GM12873 (cell line): ENCODE measurements around the gene P2RX6.

Source experiments
- TF ChIP-seq, protein P1 (sequence below): IDR thresholded peaks from 2 replicates; pipeline ENCODE4 v1.5.1; 2012; ENCODE audit warnings: low read depth, mild to moderate bottlenecking, moderate library complexity, low read length, control low read depth; ENCODE audit not compliant: insufficient read depth; ENCODE audit errors: missing control alignments

P2RX6 gene

DNA sequence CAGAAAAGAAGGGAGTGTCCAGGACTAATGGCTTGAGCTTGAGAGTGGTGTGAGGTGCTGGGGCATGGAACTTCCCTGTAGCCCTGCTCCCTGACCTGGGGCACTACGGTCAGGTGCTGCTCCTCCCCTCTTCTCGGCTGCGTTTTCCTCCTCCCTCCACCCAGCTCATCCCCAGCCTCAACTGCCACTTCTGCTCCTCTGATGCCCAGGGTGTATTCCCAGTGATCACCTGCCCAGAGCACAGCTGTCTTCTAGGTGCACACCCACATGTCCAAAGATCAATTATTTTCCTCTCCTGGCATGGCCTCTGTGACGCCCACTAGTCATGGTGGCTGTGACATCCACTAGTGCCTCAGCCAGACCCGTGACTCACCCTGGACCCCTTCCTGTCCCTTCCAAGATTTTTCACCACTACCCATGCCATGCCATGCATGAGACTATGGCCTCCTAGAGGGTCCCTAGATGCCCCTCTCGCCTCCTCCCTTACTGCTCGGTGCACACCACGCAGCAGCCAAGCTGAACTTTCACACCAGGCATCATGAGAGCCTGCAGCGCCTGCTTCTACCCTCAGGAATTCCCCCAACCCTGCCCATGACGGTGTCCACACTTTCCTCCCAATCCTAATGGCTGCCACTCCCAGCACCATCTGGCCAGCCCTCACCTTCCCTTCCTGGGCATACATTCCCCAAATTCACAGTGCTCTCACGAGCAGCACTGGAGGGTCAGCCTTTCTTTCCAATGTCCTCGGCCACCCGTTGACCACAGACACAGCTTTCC lies 1.9 kb downstream of the P2RX6 start:
- TF ChIP-seq, protein P1, sequence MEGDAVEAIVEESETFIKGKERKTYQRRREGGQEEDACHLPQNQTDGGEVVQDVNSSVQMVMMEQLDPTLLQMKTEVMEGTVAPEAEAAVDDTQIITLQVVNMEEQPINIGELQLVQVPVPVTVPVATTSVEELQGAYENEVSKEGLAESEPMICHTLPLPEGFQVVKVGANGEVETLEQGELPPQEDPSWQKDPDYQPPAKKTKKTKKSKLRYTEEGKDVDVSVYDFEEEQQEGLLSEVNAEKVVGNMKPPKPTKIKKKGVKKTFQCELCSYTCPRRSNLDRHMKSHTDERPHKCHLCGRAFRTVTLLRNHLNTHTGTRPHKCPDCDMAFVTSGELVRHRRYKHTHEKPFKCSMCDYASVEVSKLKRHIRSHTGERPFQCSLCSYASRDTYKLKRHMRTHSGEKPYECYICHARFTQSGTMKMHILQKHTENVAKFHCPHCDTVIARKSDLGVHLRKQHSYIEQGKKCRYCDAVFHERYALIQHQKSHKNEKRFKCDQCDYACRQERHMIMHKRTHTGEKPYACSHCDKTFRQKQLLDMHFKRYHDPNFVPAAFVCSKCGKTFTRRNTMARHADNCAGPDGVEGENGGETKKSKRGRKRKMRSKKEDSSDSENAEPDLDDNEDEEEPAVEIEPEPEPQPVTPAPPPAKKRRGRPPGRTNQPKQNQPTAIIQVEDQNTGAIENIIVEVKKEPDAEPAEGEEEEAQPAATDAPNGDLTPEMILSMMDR: no peak

DNA sequence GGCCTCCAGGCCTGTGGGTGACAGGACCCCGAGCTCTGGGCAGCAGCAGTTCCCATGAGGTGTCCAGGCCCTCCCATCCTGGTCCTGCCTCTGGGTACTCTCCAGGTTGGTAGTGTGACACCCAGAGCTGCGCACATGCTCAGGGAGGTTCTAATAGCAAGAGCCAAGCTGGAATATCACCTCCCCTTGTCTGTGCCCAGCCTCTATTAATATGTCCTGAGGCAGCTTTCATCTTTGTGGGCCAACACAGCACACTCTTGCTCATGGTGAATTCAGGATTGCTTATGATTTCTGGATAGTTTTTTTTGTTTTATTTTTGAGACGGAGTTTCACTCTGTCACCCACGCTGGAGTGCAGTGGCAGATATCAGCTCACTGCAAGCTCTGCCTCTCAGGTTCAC lies 3.3 kb downstream of the P2RX6 start:
- TF ChIP-seq, protein P1: no peak

DNA sequence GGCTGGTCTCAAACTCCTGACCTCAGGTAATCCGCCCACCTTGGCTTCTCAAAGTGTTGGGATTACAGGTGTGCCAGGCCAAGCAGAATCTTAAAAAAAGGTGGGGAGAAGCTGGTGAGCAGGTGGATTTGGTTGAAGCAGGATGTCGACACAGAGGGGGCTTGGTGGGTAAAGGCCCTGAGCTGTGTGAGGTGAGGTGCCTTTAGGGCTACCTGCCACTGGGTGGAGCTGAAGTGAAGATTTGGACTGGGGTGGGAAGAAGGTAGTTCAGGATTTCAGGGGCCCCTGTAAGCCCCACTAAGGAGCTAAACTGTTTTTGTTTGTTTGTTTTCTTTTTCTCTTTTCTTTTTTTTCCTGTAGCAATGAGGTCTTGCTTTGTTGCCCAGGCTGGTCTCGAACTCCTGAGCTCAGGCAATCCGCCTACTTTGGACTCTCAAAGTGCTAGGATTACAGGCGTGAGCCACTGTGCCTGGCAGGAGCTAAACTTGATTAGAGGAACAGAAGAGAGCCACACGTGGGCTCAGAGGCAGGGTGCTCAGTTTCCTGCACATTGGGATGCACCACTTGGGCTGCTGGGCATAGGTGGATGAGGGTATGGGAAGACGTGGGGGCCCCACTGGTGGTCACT lies 6.0 kb downstream of the P2RX6 start:
- TF ChIP-seq, protein P1: peak; percentile 68

GRCh38 chr22:21022507-21022906 lies 7.5 kb downstream of the P2RX6 start:
- TF ChIP-seq, protein P1: no peak

DNA sequence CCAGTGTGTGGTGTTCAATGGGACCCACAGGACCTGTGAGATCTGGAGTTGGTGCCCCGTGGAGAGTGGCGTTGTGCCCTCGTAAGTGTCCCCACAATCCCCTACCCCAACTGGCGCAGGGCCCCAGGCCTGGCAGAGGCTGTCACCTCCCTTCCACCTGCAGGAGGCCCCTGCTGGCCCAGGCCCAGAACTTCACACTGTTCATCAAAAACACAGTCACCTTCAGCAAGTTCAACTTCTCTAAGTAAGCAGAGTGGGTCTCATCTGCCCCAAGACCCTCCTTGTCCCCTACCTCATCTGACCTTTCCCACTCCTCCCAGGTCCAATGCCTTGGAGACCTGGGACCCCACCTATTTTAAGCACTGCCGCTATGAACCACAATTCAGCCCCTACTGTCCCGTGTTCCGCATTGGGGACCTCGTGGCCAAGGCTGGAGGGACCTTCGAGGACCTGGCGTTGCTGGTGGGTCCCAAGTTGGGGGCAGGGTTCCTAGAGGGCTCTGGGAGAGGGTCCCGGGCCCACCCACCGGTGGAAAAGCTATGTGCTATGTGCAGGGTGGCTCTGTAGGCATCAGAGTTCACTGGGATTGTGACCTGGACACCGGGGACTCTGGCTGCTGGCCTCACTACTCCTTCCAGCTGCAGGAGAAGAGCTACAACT lies 8.1 kb downstream of the P2RX6 start:
- TF ChIP-seq, protein P1: peak; percentile 44

- TF ChIP-seq, protein P1: no peak
These were observed 10.3 kb downstream of the P2RX6 start for GRCh38 chr22:21025266-21025665.
